GM21423 (cell line): ENCODE data around the gene NAGK.
A peak's percentile ranks its signal among the peaks of the same experiment; 100 is the strongest.
"Not testable (repeated sequence)": the region's sequence is repeated elsewhere in the genome, so short reads cannot be mapped to it uniquely, and the experiment has no call there.

Source experiments
- ATAC-seq: cut with Tn5 transposase; IDR thresholded peaks from one replicate; pipeline ENCODE4 v1.9.1; 2021; ENCODE audit warnings: mild to moderate bottlenecking, moderate library complexity; ENCODE audit not compliant: unreplicated experiment

The NAGK gene

GRCh38 chr2:71068218-71069035 is at the start of gene NAGK:
Gene NAGK (plus strand): TSS chr2:71068648. CDS start chr2:71068684, 36 bp downstream.
- peak; percentile 48 for ATAC-seq

- ATAC-seq = not testable (repeated sequence)
Observed at GRCh38 chr2:71019989-71020388, 48.5 kb upstream of the NAGK start.

- not testable (repeated sequence) for ATAC-seq
Observed at GRCh38 chr2:71021394-71021793, 47.1 kb upstream of the NAGK start.

DNA sequence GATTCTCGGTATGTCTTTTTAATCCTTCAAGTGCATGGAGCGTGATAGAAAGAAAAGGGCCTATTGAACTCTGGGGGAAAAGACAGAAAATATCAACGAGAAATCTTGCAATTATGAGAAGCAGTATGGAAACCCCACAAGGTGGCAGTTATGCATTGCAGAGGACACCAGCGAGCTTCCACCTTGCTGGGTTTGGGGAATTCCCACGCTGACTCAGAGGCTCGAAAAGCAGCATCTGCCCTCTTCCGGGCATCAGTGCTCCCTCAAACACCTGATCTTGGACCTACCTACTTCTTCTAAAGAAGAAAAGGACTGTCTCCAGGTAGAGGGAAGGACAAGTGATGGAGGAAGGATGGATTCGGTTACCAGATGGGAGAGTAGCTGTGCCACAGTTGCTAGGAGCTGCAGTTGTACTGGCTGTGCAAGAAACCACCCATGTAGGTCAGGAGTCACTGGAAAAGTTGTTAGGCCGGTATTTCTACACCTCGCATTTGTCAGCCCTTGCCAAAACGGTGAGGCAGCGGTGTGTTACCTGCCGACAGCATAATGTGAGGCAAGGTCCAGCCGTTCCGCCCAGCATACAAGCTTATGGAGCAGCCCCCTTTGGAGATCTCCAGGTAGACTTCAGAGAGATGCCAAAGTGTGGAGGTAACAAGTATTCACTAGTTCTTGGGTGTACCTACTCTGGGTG is 44.8 kb upstream of the NAGK start:
- not testable (repeated sequence) for ATAC-seq

GRCh38 chr2:71036296-71036695 is 32.2 kb upstream of the NAGK start:
- ATAC-seq = not testable (repeated sequence)

DNA sequence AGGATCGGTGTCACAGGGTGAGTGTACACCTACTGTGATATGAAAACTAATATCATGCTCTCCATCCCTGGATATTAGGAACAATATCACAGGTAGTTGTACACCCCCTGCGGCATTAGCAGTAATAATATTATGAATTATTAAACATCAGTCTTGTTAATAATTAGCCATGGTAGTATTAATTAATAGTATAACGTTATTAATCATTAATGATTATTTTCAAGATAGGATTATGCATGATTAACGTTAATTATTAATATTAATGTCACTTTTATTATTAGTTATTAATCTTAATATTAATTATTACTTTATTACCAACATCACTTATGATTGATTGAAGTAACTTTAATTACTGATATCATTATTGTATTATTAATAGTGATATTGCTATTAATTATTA is 26.2 kb upstream of the NAGK start:
- no peak for ATAC-seq

DNA sequence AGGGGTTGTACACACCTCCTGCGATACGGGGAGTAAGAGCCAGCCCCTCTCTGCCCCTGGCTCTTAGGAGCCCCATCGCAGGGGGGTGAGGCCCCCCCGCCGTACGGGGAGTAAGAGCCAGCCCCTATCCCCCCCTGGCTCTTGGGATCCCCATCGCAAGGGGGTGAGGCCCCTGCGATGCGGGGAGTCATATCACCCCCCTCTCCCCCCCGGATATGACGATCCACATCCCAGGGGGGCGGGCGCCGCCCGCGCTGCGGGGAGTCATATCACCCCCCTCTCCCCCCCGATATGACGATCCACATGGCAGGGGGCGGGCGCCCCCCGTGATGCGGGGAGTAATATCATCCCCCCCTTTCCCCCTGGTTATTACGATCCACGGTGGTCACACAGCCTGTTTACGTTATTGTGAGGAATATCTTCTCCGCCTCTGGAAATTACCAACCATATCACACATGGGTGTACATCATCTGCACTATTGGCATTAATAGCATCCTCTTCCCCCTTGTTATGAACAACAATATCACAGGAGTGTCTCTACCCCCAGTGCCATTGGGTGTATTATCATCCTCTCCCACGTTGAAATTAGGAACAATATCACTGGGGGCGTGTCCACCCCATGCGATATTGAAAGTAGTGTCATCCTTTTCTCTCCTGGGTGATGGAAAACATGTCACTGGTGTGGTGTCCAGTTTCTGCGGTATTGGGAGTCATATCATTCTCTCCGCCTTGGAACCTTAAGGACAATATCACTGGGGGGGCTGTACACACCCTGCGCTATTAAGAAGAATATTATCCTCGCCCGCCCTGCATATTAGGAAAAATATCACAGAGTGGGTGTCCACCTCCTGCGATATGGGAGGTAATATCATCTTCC is 24.7 kb upstream of the NAGK start:
- no peak for ATAC-seq

- no peak for ATAC-seq
Observed at GRCh38 chr2:71045151-71045550, 23.3 kb upstream of the NAGK start.

DNA sequence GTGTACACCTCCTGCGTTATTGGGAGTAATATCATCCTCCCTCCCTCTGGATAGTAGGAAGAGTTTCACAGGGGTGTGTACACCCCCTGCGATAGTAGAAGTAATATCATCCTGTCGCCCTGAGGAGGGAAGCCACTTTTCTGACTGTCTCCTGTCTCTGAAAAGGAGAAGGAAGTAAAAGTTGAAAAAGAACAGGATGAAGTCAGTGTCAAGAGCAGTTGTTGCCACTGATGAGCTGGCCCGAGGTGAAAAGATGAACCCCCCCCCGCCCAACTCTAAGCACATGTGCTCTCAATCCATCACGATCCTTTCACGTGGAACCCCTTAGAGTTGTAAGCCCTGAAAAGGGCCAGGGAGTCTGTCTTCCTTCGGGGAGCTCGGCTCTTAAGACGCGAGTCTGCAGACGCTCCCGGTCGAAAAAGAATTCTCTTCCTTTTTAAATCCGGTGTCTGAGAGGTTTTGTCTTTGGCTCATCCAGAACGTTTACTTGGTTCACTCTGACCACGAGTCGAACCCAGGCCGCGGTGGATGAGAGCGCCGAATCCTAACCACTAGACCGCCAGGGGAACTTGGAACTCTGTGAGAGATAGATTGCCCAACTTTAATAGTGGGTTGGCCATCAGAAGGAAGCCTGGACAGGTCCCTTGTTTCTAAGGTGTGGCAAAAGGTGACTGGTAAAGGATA is 22.4 kb upstream of the NAGK start:
- ATAC-seq = no peak

DNA sequence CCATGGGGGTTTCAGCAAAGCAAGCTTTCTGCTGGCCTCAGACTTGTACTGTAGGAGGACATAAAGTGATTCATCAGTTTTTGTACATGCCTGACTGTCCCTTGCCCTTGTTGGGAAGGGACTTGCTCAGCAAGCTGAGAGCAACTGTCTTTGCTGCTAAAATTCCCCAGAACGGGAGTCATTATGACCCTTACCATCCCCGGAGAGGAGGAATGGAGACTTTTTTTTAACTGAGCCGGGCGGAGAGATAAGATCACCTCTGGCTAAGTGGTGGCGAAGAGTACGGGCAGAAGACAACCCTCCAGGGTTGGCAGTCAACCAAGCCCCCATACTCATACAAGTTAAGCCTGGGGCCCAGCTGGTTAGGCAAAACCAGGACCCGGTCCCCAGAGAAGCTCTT is 20.4 kb upstream of the NAGK start:
- no peak for ATAC-seq

GRCh38 chr2:71049704-71050360 is 18.6 kb upstream of the NAGK start:
- ATAC-seq = not testable (repeated sequence)

GRCh38 chr2:71055206-71055740 is 13.2 kb upstream of the NAGK start:
- not testable (repeated sequence) for ATAC-seq

GRCh38 chr2:71060211-71060610 is 8.2 kb upstream of the NAGK start:
- no peak for ATAC-seq

GRCh38 chr2:71060871-71061270 is 7.6 kb upstream of the NAGK start:
- ATAC-seq = no peak

DNA sequence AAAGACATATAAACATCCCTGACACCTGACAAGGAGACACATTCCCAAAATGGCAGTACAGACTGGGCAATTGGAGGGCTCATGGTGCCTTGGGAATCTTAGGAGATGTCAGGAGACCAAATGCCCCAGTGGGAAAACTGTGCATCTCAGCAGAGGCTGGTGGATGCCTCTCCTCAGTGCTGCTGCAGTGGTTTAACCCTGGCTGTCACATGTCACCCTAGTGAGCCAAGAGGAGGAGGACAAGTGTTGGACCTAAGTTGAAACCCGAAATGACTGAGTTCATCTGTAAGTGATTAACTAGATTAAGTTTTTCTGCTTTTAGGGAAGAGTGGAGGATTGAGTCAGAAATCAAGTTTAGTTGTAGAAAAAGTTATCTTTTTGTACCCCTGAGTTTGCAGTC is 5.2 kb upstream of the NAGK start:
- no peak for ATAC-seq

DNA sequence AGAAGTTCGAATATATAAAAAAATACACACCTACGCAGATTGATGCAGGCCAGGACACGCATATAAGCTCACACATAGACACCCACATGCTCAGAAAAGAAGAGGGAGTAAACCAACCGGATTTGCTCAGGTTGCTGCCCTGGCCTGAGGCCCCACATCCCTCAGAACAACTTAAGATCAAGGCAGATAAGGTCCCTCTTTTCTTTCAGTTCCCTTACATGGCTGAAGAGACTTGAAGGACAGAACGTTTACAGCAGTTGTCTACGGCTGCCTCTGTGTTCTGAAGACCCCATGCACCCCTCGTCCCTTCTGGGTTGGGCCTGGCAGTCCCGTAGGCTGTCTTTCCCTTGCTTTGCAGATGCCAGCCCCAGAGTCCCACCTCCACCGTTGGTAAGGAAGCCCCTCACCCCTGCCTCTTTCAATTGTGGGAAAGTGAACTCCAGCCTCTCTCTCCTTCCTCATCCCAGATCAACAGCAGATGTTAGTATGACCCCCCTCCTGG is 4.3 kb upstream of the NAGK start:
- ATAC-seq = no peak

GRCh38 chr2:71064754-71065621 is 3.5 kb upstream of the NAGK start:
- ATAC-seq = peak; percentile 21

DNA sequence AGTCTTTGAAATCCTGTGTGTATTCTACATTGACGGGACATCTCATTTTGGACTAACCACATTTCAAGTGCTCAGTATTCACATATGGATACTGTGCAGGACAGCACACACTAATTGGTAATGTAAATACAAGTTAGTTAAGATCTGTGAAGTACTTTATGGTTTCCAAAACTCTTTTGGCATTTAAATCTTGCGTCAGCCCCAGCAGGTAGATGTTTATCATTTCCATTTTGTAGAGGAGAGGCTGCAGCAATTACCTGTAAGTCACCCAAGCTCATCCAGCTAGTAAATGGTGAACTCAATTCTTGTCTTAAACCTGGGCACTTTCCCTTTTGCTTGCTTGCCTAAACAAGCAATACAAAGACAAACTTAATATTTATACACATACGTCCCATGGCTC is 1.6 kb upstream of the NAGK start:
- no peak for ATAC-seq
